Measurements from ENCODE around the gene SLC25A47. TPM values are rescaled to one million over a fixed set of nuclear protein-coding genes. Genes with fewer than 3 reads are reported as not detected.

The SLC25A47 gene
- total and polyA plus RNA-seq, 7 donors = 0.22 TPM; not detected in 6

- 57 to 78% methylated on average over 9 of the region's 9 CpGs for WGBS, 2 donors
- no peaks in the 10 kb centered on the region for H3K27me3 ChIP-seq
- intact Hi-C loops (cut with DNase I) = no loop called here
- H3K4me1 ChIP-seq = peaks cover 0 to 12% (median 10%) of the 10 kb centered on the region in 4 donors
- TF ChIP-seq CTCF (IDR thresholded peaks at IDR 0.05) = no peak
- TF ChIP-seq POLR2A (IDR thresholded peaks at IDR 0.05) = no peak
- H3K4me3 ChIP-seq = no peak overlapping the region
- H3K27ac ChIP-seq = no peak overlapping the region
- H3K9me3 ChIP-seq = no peaks in the 10 kb centered on the region
- H3K36me3 ChIP-seq = no peaks in the 10 kb centered on the region
- DNase-seq = no peak
Observed at GRCh38 chr14:100321473-100322137, 1.5 kb upstream of the SLC25A47 start.

- no peaks in the 10 kb centered on the region for H3K9me3 ChIP-seq
- H3K27me3 ChIP-seq = no peaks in the 10 kb centered on the region
- DNase-seq = no peak
- intact Hi-C loops (cut with DNase I) = no loop called here
- peaks cover 0 to 12% (median 10%) of the 10 kb centered on the region in 4 donors for H3K4me1 ChIP-seq
- no peak overlapping the region for H3K27ac ChIP-seq
- H3K4me3 ChIP-seq = no peak overlapping the region
- H3K36me3 ChIP-seq = no peaks in the 10 kb centered on the region
- TF ChIP-seq CTCF (IDR thresholded peaks at IDR 0.05) (no peak), POLR2A (IDR thresholded peaks at IDR 0.05) (no peak), POLR2AphosphoS5 (IDR thresholded peaks at IDR 0.05) (no peak), EP300 (IDR thresholded peaks at IDR 0.05) (no peak)
- 90% methylated on average over 15 of the region's 15 CpGs for WGBS, 2 donors
Observed at GRCh38 chr14:100322138-100322957, 791 bp upstream of the SLC25A47 start.

- no peaks in the 10 kb centered on the region for H3K36me3 ChIP-seq
- TF ChIP-seq POLR2AphosphoS5 (IDR thresholded peaks at IDR 0.05) = no peak
- TF ChIP-seq EP300 (IDR thresholded peaks at IDR 0.05) = no peak
- TF ChIP-seq CTCF (IDR thresholded peaks at IDR 0.05) = no peak
- no peak for TF ChIP-seq POLR2A (IDR thresholded peaks at IDR 0.05)
- intact Hi-C loops (cut with DNase I) = no loop called here
- 88 to 93% methylated on average over 8 of the region's 8 CpGs for WGBS, 2 donors
- no peak for DNase-seq
- H3K4me1 ChIP-seq = no peaks in the 10 kb centered on the region
- H3K27me3 ChIP-seq = no peaks in the 10 kb centered on the region
- H3K9me3 ChIP-seq = no peaks in the 10 kb centered on the region
- no peak overlapping the region for H3K4me3 ChIP-seq
- no peak overlapping the region for H3K27ac ChIP-seq
Observed at GRCh38 chr14:100323942-100324307, 786 bp downstream of the SLC25A47 start.

- no peak overlapping the region for H3K4me3 ChIP-seq
- H3K9me3 ChIP-seq = no peaks in the 10 kb centered on the region
- intact Hi-C loops (cut with DNase I) = no loop called here
- TF ChIP-seq POLR2AphosphoS5 (IDR thresholded peaks at IDR 0.05) = no peak
- no peak for TF ChIP-seq CTCF (IDR thresholded peaks at IDR 0.05)
- TF ChIP-seq EP300 (IDR thresholded peaks at IDR 0.05) = no peak
- no peak for TF ChIP-seq POLR2A (IDR thresholded peaks at IDR 0.05)
- 23 to 73% methylated on average over 17 of the region's 17 CpGs for WGBS, 2 donors
- H3K27me3 ChIP-seq = no peaks in the 10 kb centered on the region
- no peak overlapping the region for H3K27ac ChIP-seq
- no peak for DNase-seq
- H3K36me3 ChIP-seq = no peaks in the 10 kb centered on the region
- H3K4me1 ChIP-seq = no peaks in the 10 kb centered on the region
Observed at GRCh38 chr14:100325231-100325632, 2.1 kb downstream of the SLC25A47 start.

Data from sigmoid colon (tissue), 7 donors.